Fibroblast of lung (primary cell): ENCODE results near the gene IMMP1L.

Source experiments
- CTCF ChIP-seq, 2 donors: IDR thresholded peaks in 1 of 2; conservative IDR thresholded peaks in 1 of 2; 1 replicate in 1 of 2; 2 replicates in 1 of 2; pipeline ENCODE4 v1.5.1; 2011 to 2012; ENCODE audit warnings: low read length in 2 of 2, control low read depth in 1 of 2, inconsistent platforms in 1 of 2, low read depth in 1 of 2, mild to moderate bottlenecking in 1 of 2
- EZH2 ChIP-seq: IDR thresholded peaks from 2 replicates; pipeline ENCODE4 v1.5.1; 2012; ENCODE audit warnings: low read length, control low read depth, mild to moderate bottlenecking; ENCODE audit errors: missing control alignments

DNA sequence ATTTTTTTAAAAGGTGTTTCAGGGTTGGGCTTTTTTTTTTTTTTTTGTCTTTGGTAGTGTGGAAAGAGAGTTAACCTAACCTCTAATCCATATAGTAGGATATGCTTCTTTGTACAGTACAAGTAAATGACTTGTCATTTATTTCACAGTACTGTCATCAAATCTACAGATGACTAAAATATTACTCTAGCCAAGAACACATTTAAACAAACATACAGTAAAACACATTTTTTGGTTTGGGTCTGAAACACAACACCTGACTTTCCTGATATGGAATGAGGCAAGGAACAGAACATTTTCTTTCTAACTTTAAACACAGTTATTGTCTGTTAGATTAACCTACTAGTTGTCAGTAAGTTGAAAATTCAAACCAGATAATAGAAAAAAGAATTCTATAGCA, 68.1 kb downstream of the IMMP1L start:
- no peak for TF ChIP-seq CTCF (conservative IDR thresholded peaks at IDR 0.05 in 1 of 2, IDR thresholded peaks at IDR 0.05 in 1 of 2; ENCODE audit: low read depth in 1 of 2, low read length in 2 of 2)
- TF ChIP-seq EZH2 = no peak
